Measurements from ENCODE around the gene LRRK1. TPM values are rescaled to one million over a fixed set of nuclear protein-coding genes. Genes with fewer than 3 reads are reported as not detected.

The LRRK1 gene
- total RNA-seq, 4 donors from 2014 or later = 9.4 to 35.5 (median 16.9) TPM

DNA sequence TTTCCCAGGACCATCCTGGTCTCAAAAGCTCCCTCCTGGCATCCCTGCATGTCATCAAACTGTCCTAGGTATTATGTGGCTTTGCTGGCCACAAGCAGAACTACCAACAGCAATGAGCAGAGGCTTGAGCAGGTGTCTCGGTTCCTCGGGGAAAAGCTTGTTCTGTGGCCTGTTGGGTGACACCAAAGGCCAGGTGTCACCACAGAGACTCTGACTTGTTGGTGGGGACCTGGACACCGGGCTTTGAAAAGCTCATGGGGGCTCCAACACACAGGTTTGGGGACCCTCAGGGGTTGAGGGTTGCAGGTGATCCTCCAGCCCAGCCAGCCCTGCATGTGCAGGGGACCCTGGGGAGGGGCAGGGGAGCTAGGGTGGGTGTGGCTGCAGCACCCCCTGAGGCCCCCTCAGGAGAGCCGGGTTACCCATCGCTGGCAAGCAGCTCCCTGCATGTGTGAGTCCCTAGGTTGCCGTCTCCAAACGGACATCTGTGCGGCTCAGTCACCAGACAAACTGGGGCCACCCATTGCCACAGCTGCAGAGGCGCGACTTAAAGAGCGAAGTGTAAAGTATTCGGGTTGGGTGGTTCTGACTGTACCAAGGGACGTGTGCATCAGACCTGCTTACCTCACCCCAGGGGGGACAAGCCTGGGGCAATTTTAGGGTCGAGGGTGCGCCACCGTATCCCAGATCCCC lies 192.6 kb downstream of the LRRK1 start:
- TF ChIP-seq, protein P1, sequence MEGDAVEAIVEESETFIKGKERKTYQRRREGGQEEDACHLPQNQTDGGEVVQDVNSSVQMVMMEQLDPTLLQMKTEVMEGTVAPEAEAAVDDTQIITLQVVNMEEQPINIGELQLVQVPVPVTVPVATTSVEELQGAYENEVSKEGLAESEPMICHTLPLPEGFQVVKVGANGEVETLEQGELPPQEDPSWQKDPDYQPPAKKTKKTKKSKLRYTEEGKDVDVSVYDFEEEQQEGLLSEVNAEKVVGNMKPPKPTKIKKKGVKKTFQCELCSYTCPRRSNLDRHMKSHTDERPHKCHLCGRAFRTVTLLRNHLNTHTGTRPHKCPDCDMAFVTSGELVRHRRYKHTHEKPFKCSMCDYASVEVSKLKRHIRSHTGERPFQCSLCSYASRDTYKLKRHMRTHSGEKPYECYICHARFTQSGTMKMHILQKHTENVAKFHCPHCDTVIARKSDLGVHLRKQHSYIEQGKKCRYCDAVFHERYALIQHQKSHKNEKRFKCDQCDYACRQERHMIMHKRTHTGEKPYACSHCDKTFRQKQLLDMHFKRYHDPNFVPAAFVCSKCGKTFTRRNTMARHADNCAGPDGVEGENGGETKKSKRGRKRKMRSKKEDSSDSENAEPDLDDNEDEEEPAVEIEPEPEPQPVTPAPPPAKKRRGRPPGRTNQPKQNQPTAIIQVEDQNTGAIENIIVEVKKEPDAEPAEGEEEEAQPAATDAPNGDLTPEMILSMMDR (IDR thresholded peaks at IDR 0.05) = no peak
- no peak for DNase-seq (ENCODE audit: low spot score)
- ATAC-seq (ENCODE audit: low FRiP score) = no peak

GRCh38 chr15:101112336-101113113 lies 193.4 kb downstream of the LRRK1 start:
- DNase-seq (ENCODE audit: low spot score) = no peak
- TF ChIP-seq, protein P1 (IDR thresholded peaks at IDR 0.05) = no peak

DNA sequence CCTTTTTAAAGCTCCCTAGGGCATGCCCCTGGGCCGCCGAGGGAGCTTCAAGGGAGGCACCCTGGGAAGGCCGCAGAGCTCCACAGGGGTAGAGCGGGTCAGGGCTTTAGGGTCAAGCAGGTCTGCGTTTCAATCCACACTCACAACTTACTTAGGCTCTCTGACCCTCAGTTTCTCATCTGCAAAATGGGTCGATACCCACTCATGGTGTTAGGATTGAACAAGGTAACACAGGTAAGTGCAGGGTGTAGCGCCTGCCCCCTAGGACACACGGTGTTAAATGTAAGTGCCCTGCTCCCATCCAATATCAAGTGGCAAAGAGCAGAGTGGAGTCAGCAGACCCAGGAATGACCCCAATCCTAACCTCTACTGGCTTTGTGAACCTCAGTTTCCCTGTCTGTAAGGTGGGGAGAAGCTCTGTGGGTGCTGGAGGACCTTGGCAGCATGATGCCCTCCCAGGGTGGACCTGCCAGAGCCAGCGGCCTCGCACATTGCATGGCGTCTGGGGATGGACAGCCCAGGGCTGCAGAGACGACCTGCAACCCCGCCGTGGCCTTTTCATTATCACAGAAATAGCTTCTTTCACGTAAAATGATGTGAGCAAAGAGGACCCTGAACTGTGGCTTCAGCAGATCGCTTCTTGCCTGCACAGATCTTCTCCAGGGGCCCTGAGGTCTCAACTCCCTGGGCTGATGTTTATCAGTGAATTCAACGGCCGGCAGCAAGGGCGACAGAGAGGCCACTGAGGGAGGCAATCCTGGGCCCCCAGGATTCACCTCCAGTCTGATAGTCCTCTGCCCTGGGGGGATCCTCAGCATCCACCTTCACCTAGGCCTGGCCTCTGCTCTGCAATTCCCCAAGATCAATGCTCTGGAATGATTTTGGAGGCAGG lies 194.2 kb downstream of the LRRK1 start:
- no peak for DNase-seq (ENCODE audit: low spot score)
- ATAC-seq (ENCODE audit: low FRiP score) = no peak

More at GRCh38 chr15:101112336-101113113, 193.4 kb downstream of the LRRK1 start:
- ATAC-seq (ENCODE audit: low FRiP score) = no peak

GRCh38 chr15:101114166-101114565 lies 195.0 kb downstream of the LRRK1 start:
- ATAC-seq (ENCODE audit: low FRiP score) = no peak
- TF ChIP-seq, protein P1 (IDR thresholded peaks at IDR 0.05) = no peak
- DNase-seq (ENCODE audit: low spot score) = no peak

More for the DNA sequence above, 194.2 kb downstream of the LRRK1 start:
- TF ChIP-seq, protein P1 (IDR thresholded peaks at IDR 0.05) = no peak

DNA sequence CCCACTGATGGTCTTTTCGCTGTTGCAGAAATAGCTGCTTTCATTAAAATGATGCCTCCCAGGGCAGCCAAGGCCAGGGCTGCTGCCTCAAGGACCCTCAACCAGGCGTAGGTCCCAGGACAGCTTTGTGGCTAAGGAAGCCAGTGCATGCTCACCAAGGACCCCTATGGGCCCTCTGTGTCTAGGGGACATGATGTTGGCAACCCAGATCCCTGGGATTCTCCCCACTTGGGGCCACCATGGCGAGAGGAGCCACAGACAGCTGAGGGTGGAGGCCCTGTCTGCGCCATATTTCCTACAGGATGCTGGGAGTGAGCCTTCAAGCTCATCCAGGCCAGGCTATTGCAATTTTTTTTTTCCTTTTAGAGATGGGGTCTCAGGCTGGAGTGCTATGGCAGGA lies 195.5 kb downstream of the LRRK1 start:
- DNase-seq (ENCODE audit: low spot score) (no peak), ATAC-seq (ENCODE audit: low FRiP score) (no peak)
- TF ChIP-seq, protein P1 (IDR thresholded peaks at IDR 0.05) = no peak

DNA sequence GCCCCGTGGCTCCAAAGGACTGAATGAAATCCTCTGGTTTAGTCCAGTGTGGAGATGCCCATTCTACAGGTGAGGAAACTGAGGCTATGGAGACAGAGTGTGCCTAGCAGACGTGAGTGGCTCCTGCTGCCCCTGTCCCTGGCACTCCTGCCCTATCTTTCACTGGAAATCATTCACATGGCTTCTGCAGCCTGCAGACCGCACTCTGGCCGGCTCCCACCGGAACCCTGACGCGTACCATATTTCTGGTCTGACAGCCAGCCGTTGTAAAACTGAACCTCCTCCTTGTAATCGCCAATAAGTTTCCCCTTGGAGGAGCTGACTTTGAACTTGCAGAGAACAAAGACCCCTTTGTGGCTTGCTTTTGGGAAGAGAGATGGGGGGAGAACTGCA lies 196.2 kb downstream of the LRRK1 start:
- TF ChIP-seq, protein P1 (IDR thresholded peaks at IDR 0.05) = no peak
- DNase-seq (ENCODE audit: low spot score) (no peak), ATAC-seq (ENCODE audit: low FRiP score) (no peak)
